Measurements from ENCODE around the gene ZNF236. TPM values are rescaled to one million over a fixed set of nuclear protein-coding genes. Genes with fewer than 3 reads are reported as not detected.
"Not testable (repeated sequence)": the region's sequence is repeated elsewhere in the genome, so short reads cannot be mapped to it uniquely, and the experiment has no call there.

ZNF236 gene
- total RNA-seq, 1 donor from 2014 or later = 20.8 TPM

GRCh38 chr18:76944346-76944745 is 122.0 kb downstream of the ZNF236 start:
- DNase-seq (ENCODE audit: low spot score) = not testable (repeated sequence)

GRCh38 chr18:76948345-76948744 is 126.0 kb downstream of the ZNF236 start:
- DNase-seq (ENCODE audit: low spot score) = no peak

- DNase-seq (ENCODE audit: low spot score) = no peak
These were observed 129.3 kb downstream of the ZNF236 start for GRCh38 chr18:76951456-76952247.

- DNase-seq (ENCODE audit: low spot score) = no peak
These were observed 130.4 kb downstream of the ZNF236 start for GRCh38 chr18:76952747-76953146.

GRCh38 chr18:76953156-76953555 is 130.8 kb downstream of the ZNF236 start:
- peak; percentile 36 for DNase-seq (ENCODE audit: low spot score)

GRCh38 chr18:76953583-76954233 is 131.4 kb downstream of the ZNF236 start:
- DNase-seq (ENCODE audit: low spot score) = peak; percentile 84

- DNase-seq (ENCODE audit: low spot score) = peak; percentile 45
These were observed 133.3 kb downstream of the ZNF236 start for GRCh38 chr18:76955524-76956170.

GRCh38 chr18:76956648-76957047 is 134.3 kb downstream of the ZNF236 start:
- DNase-seq (ENCODE audit: low spot score) = no peak

- DNase-seq (ENCODE audit: low spot score) = no peak
These were observed 135.3 kb downstream of the ZNF236 start for GRCh38 chr18:76957384-76958355.

- peak; percentile 25 for DNase-seq (ENCODE audit: low spot score)
These were observed 136.5 kb downstream of the ZNF236 start for GRCh38 chr18:76958692-76959341.

GRCh38 chr18:76959605-76960004 is 137.2 kb downstream of the ZNF236 start:
- DNase-seq (ENCODE audit: low spot score) = no peak

- DNase-seq (ENCODE audit: low spot score) = no peak
These were observed 138.2 kb downstream of the ZNF236 start for GRCh38 chr18:76960528-76961035.

GRCh38 chr18:76962851-76963250 is 140.5 kb downstream of the ZNF236 start:
- DNase-seq (ENCODE audit: low spot score) = no peak

GRCh38 chr18:76963936-76964335 is 141.6 kb downstream of the ZNF236 start:
- DNase-seq (ENCODE audit: low spot score) = no peak

- DNase-seq (ENCODE audit: low spot score) = not testable (repeated sequence)
These were observed 143.3 kb downstream of the ZNF236 start for GRCh38 chr18:76965555-76966151.

- DNase-seq (ENCODE audit: low spot score) = not testable (repeated sequence)
These were observed 144.9 kb downstream of the ZNF236 start for GRCh38 chr18:76967299-76967698.

GRCh38 chr18:76967721-76968472 is 145.5 kb downstream of the ZNF236 start:
- no peak for DNase-seq (ENCODE audit: low spot score)

- no peak for DNase-seq (ENCODE audit: low spot score)
These were observed 148.6 kb downstream of the ZNF236 start for GRCh38 chr18:76970770-76971559.

GRCh38 chr18:76972241-76972640 is 149.9 kb downstream of the ZNF236 start:
- no peak for DNase-seq (ENCODE audit: low spot score)
